RWPE1 (cell line): Measurements from ENCODE around the gene THSD4.
A peak's percentile ranks its signal among the peaks of the same experiment; 100 is the strongest.

Experiments used
- CTCF ChIA-PET: fragments of 350-600 bp; sonication (Branson Sonifier 250); formaldehyde crosslinking; extraction: SDS; loops from one replicate; lab custom pipeline; 2021; lab: Yijun Ruan, JAX
- POLR2A ChIA-PET: fragments of 400-600 bp; formaldehyde crosslinking; extraction: SDS; loops from one replicate; lab custom pipeline; 2020; ENCODE audit warnings: antibody characterized with exemption; ENCODE audit not compliant: low non-redundant PET; lab: Yijun Ruan, JAX
- DNase-seq: peaks from one replicate; pipeline ENCODE4 v3.0.0; 2012; ENCODE audit warnings: low spot score
- H3K27ac ChIP-seq: fragments of 450-650 bp; 2 replicates; pipeline ENCODE4 v1.5.1; 2017
- TF ChIP-seq, protein P1 (sequence below): fragments of 450-650 bp; conservative IDR thresholded peaks from 2 replicates; pipeline ENCODE4 v1.5.1; 2017; ENCODE audit warnings: low read depth, mild to moderate bottlenecking

Gene THSD4

DNA sequence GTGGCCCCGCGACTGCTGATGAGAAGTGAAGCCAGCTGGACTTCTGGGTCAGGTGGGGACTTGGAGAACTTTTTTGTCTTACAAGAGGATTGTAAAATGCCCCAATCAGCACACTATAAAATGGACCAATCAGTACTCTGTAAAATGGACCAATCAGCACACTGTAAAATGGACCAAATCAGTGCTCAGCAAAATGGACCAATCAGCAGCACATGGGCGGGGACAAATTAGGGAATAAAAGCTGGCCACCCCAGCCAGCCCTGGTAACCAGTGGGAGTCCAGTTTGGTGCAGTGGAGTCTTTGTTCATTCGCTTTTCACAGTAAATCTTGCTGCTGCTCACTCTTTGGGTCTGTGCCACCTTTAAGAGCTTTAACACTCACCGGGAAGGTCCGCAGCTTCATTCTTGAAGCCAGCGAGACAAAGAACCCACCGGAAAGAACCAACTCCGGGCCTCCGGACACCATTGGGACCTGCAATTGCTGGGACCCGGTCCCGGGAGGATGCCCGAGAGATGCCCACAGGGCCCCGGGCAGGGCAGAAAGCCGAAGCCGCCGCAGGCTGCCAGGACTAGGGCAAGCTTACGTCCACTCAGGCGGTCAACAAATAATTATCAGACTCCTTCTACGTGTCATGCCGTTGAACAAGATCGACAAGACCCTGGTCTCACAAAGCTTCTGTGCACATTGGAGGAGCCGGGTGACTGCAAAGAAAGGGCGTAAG, 686.8 kb downstream of the THSD4 start:
- POLR2A ChIA-PET = no interaction called here

DNA sequence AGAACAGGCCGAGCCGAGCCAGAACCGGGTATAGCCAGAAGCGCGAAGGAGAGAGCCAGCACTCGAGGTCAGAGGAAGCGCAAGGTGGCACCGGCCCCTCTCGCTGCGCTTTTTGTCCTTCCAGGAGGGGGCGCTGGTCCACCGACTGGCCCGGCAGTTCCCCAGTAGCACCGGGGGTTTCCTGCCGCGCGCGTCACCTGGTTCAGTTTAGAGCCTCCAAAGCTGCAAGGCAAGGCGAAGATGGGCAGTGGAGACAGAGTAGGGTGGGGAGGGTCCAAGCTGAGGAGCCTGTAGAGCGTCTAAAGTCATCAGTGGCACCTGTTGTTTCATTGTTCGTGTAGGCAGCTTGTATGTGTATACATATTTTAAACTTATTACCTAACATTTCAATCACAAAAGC, 687.5 kb downstream of the THSD4 start:
- TF ChIP-seq, protein P1, sequence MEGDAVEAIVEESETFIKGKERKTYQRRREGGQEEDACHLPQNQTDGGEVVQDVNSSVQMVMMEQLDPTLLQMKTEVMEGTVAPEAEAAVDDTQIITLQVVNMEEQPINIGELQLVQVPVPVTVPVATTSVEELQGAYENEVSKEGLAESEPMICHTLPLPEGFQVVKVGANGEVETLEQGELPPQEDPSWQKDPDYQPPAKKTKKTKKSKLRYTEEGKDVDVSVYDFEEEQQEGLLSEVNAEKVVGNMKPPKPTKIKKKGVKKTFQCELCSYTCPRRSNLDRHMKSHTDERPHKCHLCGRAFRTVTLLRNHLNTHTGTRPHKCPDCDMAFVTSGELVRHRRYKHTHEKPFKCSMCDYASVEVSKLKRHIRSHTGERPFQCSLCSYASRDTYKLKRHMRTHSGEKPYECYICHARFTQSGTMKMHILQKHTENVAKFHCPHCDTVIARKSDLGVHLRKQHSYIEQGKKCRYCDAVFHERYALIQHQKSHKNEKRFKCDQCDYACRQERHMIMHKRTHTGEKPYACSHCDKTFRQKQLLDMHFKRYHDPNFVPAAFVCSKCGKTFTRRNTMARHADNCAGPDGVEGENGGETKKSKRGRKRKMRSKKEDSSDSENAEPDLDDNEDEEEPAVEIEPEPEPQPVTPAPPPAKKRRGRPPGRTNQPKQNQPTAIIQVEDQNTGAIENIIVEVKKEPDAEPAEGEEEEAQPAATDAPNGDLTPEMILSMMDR = no peak
- no peak overlapping the region for H3K27ac ChIP-seq
- no peak for DNase-seq
- POLR2A ChIA-PET = no interaction called here
- CTCF ChIA-PET = interaction anchor here (0.6 to 1.1 kb wide), 6 partner anchors 18 to 1105 kb away, joined by 3 to 10 read pairs (median 3); no protein-coding TSS in a partner anchor

More for the DNA sequence above, 686.8 kb downstream of the THSD4 start:
- CTCF ChIA-PET = interaction anchor here (0.5 to 2.2 kb wide), 13 partner anchors 10 to 705 kb away, joined by 3 to 10 read pairs (median 3); no protein-coding TSS in a partner anchor
- no peak for DNase-seq
- H3K27ac ChIP-seq = no peak overlapping the region
- TF ChIP-seq, protein P1 = no peak

DNA sequence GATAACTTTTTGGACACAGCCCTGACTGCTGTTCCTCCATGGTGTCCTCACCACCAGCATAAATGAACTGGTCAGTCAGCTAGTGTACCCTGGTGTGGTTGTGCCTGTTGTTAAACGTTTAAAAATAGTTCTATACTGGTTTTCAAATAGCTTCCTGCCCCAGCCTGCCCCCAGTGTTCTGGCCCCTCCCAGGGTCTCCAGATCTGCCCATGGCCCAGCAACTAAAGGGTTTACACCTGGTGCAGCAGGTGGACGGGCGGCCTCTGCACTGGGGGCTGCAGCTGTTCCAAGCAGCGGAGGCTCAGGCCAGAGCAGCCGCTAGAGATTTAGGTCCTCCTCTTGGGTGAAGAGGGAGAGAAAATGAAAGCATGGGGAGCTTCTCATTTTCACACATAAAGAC, 689.0 kb downstream of the THSD4 start:
- TF ChIP-seq, protein P1 = no peak
- CTCF ChIA-PET = interaction anchor here (0.8 to 0.9 kb wide), 2 partner anchors 78 to 357 kb away, joined by 3 to 6 read pairs; no protein-coding TSS in a partner anchor
- no peak overlapping the region for H3K27ac ChIP-seq
- POLR2A ChIA-PET = interaction anchor here (0.5 kb wide), 1 partner anchor 1880 kb away, joined by 3 read pairs; no protein-coding TSS in a partner anchor
- DNase-seq = no peak

DNA sequence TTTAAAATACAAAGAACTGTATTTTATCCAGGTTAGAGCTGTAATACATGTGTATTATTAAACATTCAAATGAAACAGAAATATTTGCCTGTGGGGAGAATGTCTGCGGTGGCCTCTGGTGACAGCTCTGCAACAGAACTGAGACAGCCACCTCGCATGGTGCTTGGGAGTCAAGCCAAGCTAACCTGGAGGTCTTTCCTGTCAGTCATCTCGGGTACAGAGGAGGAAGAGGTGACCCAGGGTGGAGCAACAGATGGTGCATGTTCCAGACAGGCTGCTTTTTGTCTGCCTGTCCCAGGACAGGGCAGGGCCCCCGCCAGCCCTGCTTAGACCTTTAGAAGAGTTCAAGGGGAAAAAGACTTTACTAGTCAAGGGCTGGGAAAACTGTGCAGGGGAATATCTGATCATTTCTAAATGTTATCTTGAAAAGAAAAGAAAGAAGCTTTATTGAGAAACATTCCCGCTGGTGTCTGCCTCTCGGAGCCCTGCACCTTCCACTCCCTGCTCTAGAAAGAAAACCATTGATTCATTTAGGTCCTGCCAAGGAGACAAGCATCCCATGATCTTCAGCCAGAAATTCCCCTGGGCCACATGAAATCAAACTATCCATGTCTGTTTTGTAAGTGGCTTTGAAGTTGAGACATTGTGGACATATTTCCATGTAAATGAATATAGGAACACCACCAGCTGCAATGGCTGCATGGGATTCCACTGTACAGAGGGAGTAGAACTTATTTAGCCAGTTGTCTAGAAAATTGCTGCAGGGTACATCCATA, 689.6 kb downstream of the THSD4 start:
- DNase-seq = no peak
- TF ChIP-seq, protein P1 = no peak
- ChIA-PET POLR2A (no interaction called here), CTCF (interaction anchor here (0.6 to 0.8 kb wide), 2 partner anchors 79 to 142 kb away, joined by 3 to 6 read pairs; no protein-coding TSS in a partner anchor)
- H3K27ac ChIP-seq = no peak overlapping the region

DNA sequence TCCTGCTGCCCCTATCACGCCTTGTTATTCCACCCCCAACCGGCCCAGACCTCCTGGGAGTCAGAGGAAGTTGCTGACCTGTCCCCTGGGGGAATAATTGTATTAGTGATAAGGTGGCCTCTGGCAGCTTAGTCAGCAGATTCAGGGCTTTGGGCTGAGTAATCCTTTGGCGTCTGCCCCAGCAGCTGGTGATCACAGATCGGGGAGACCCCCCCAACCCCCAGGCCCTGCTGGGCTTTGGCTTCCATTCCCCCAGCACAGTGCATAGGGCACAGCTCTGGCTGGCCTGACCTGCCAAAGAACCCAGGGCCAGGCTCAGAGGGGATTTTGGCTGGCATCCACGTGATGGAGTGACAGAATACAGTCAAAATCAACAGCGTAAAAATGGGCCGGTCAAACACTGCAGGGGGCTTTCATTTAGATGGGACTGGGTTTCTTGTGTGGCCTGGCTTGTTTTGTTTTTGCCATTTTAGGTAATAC, 691.2 kb downstream of the THSD4 start:
- CTCF ChIA-PET = no interaction called here
- H3K27ac ChIP-seq = 0 out of 2 replicates have a peak overlapping the region, but pooled peaks have one; percentile 2
- no peak for DNase-seq
- TF ChIP-seq, protein P1 = no peak
- POLR2A ChIA-PET = no interaction called here

DNA sequence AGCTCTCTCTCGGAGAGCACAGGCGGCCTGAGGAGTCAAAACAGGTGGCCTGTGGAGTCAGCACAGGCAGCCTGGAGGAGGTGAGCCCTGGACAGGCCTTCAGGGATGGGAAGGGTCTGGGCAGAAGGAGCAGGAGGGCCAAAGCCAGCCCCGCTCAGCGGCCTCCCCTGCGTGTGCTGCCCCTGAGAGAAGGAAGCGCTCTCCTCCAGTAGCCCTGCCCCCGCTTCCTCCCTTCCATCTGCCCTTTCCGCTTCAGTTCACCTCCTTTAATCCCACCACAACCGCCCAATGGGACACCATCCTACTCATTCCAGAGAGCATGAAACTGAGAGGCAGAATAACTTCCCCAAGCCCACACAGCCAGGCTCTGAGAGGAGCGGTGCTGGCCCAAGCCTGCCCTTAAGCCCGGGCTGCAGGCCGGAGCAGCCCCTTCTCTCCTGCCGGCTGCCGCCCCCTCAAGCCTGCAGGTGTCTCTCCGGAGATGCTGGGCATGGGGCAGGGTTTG, 691.9 kb downstream of the THSD4 start:
- H3K27ac ChIP-seq = no peak overlapping the region
- no peak for DNase-seq
- POLR2A ChIA-PET = interaction anchor here (0.5 kb wide), 1 partner anchor 348 kb away, joined by 5 read pairs; no protein-coding TSS in a partner anchor
- CTCF ChIA-PET = interaction anchor here (0.7 kb wide), 1 partner anchor 139 kb away, joined by 3 read pairs; no protein-coding TSS in a partner anchor
- TF ChIP-seq, protein P1 = no peak
